ENCODE measurements around the gene CHCT1. TPM values are rescaled to one million over a fixed set of nuclear protein-coding genes. Genes with fewer than 3 reads are reported as not detected.

CHCT1 gene
- total RNA-seq, 1 experiment from 2014 or later = not detected

DNA sequence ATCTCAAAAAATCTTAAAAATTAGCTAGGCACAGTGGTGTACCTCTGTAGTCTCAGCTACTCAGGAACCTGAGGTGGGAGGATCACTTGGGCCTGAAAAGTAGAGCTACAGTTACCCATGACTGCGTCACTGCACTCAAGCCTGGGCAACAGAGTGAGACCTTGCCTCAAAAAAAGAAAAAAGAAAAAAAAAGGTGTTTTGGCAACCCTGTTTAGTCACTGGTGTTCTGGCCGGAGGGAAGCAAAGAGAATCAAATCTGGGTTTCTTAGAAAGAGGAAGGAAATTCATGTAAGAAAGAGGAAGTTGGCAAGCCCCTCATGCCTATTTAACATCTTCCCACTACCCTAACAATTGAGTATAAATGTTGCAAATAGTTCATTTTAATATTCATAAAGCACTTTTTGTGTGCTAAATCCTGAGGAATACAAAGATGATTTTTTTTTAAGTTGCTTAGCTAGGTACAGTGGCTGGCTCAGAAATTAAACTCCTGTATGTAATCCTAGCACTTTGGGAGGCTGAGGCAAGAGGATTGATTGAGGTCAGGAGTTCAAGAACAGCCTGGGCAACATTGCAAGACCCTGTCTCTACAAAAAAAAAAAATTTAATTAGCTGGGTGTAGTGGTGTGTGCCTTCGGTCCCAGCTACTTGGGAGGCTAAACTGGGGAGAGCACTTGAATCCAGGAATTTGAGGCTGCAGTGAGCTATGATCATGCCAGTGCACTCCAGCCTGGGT lies 23.9 kb upstream of the CHCT1 start:
- Mint-ChIP-seq H3K4me3 (ENCODE audit: low read depth, unreplicated experiment) (no peak overlapping the region), H3K36me3 (ENCODE audit: insufficient read depth, unreplicated experiment) (no peaks in the 10 kb centered on the region), H3K4me1 (ENCODE audit: low read depth, unreplicated experiment) (no peaks in the 10 kb centered on the region), H3K9me3 (ENCODE audit: low read depth, unreplicated experiment) (no peaks in the 10 kb centered on the region), H3K27me3 (ENCODE audit: unreplicated experiment) (no peaks in the 10 kb centered on the region), H3K27ac (ENCODE audit: unreplicated experiment) (no peak overlapping the region)
- CTCF ChIA-PET = interaction anchor here (0.6 kb wide), 1 partner anchor 256 kb away, joined by 8 read pairs; no protein-coding TSS in a partner anchor
- TF ChIP-seq, protein P1, sequence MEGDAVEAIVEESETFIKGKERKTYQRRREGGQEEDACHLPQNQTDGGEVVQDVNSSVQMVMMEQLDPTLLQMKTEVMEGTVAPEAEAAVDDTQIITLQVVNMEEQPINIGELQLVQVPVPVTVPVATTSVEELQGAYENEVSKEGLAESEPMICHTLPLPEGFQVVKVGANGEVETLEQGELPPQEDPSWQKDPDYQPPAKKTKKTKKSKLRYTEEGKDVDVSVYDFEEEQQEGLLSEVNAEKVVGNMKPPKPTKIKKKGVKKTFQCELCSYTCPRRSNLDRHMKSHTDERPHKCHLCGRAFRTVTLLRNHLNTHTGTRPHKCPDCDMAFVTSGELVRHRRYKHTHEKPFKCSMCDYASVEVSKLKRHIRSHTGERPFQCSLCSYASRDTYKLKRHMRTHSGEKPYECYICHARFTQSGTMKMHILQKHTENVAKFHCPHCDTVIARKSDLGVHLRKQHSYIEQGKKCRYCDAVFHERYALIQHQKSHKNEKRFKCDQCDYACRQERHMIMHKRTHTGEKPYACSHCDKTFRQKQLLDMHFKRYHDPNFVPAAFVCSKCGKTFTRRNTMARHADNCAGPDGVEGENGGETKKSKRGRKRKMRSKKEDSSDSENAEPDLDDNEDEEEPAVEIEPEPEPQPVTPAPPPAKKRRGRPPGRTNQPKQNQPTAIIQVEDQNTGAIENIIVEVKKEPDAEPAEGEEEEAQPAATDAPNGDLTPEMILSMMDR (IDR thresholded peaks at IDR 0.05; ENCODE audit: unreplicated experiment) = no peak
- DNase-seq = no peak
- intact Hi-C loops (cut with micrococcal nuclease; ENCODE audit: unreplicated experiment) = no loop called here
- BruUV-seq (replicated peaks) = no TSS peak

DNA sequence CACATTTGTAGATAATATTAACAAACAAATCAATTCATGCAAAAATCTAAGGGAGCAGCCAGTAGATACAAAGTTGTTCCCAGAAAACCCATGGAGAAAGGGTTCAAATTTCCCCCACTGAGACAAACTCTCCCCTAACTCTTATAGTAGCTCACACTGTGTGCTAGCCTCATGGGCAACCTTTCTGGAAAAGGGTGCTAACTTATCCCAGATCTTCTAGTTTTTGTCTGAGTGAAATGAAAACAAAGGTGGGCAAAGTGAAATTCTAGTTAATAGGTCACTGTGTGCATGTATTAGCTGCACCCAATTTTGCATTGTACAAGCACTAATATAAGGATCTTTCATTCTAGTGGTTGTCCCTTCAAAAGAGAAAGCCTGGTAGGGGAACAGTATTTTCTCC lies 20.5 kb upstream of the CHCT1 start:
- no TSS peak for BruUV-seq (replicated peaks)
- H3K4me3 Mint-ChIP-seq (ENCODE audit: low read depth, unreplicated experiment) = no peak overlapping the region

DNA sequence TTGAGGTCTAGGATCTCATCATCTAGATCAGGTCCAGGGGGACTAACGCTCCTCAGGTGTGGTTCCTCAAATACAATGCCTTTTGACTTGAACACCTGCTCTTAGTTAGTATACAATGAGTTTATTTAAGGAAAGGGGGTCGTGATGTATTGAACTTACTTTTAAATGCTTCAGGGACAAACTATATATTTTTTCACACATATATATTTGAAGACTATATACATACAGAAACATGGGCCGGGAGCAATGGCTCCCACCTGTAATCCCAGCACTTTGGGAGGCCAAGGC lies 18.8 kb upstream of the CHCT1 start:
- Mint-ChIP-seq H3K27me3 (ENCODE audit: unreplicated experiment) (no peaks in the 10 kb centered on the region), H3K4me1 (ENCODE audit: low read depth, unreplicated experiment) (no peaks in the 10 kb centered on the region), H3K27ac (ENCODE audit: unreplicated experiment) (no peak overlapping the region), H3K9me3 (ENCODE audit: low read depth, unreplicated experiment) (no peaks in the 10 kb centered on the region), H3K4me3 (ENCODE audit: low read depth, unreplicated experiment) (no peak overlapping the region), H3K36me3 (ENCODE audit: insufficient read depth, unreplicated experiment) (no peaks in the 10 kb centered on the region)
- TF ChIP-seq, protein P1 (IDR thresholded peaks at IDR 0.05; ENCODE audit: unreplicated experiment) = no peak
- BruUV-seq (replicated peaks) = no TSS peak
- DNase-seq = no peak
- CTCF ChIA-PET = interaction anchor here (0.6 kb wide), 1 partner anchor 11 kb away, joined by 4 read pairs; the partner anchor contains the start of gene USP32
- intact Hi-C loops (cut with micrococcal nuclease; ENCODE audit: unreplicated experiment) = no loop called here

More for the DNA sequence above, 20.5 kb upstream of the CHCT1 start:
- CTCF ChIA-PET = interaction anchor here (0.6 kb wide), 1 partner anchor 260 kb away, joined by 3 read pairs; no protein-coding TSS in a partner anchor
- no peak for DNase-seq
- intact Hi-C loops (cut with micrococcal nuclease; ENCODE audit: unreplicated experiment) = no loop called here
- Mint-ChIP-seq H3K36me3 (ENCODE audit: insufficient read depth, unreplicated experiment) (no peaks in the 10 kb centered on the region), H3K4me1 (ENCODE audit: low read depth, unreplicated experiment) (no peaks in the 10 kb centered on the region), H3K9me3 (ENCODE audit: low read depth, unreplicated experiment) (no peaks in the 10 kb centered on the region), H3K27ac (ENCODE audit: unreplicated experiment) (no peak overlapping the region), H3K27me3 (ENCODE audit: unreplicated experiment) (no peaks in the 10 kb centered on the region)
- TF ChIP-seq, protein P1 (IDR thresholded peaks at IDR 0.05; ENCODE audit: unreplicated experiment) = no peak

DNA sequence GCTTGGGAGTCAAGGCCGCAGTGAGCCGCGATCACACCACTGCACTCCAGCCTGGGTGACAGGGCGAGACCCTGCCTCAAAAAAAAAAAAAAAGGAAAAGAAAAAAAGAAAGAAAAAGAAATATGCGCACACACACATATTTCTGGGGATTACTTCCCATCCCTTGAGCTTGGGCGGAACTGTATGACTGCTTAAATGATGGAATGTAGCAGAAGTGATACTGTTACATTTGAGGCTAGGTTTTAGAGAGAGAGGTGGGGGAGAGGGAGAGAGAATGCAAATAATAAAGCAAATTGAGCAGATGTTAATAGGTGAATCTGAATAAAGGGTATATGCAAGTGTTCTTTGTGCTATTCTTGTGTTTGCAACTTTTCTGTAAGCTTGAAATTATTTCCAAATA lies 18.3 kb upstream of the CHCT1 start:
- no peak for DNase-seq
- Mint-ChIP-seq H3K4me1 (ENCODE audit: low read depth, unreplicated experiment) (no peaks in the 10 kb centered on the region), H3K4me3 (ENCODE audit: low read depth, unreplicated experiment) (no peak overlapping the region), H3K27ac (ENCODE audit: unreplicated experiment) (no peak overlapping the region), H3K36me3 (ENCODE audit: insufficient read depth, unreplicated experiment) (no peaks in the 10 kb centered on the region), H3K9me3 (ENCODE audit: low read depth, unreplicated experiment) (no peaks in the 10 kb centered on the region), H3K27me3 (ENCODE audit: unreplicated experiment) (no peaks in the 10 kb centered on the region)
- no TSS peak for BruUV-seq (replicated peaks)
- CTCF ChIA-PET = interaction anchor here (0.6 kb wide), 1 partner anchor 12 kb away, joined by 4 read pairs; the partner anchor contains the start of gene USP32
- intact Hi-C loops (cut with micrococcal nuclease; ENCODE audit: unreplicated experiment) = loop anchor here (1.0 kb wide), 1 partner anchor 30 kb away; no protein-coding TSS in a partner anchor
- TF ChIP-seq, protein P1 (IDR thresholded peaks at IDR 0.05; ENCODE audit: unreplicated experiment) = no peak

Data from Calu3 (cell line).